Activated B cell treated with CpG ODN at 0.5 μM for 24 hours (primary cell): ENCODE results near the gene WFIKKN2. TPM values are rescaled to one million over a fixed set of nuclear protein-coding genes. Genes with fewer than 3 reads are reported as not detected.
"Not testable (repeated sequence)": the region's sequence is repeated elsewhere in the genome, so short reads cannot be mapped to it uniquely, and the experiment has no call there.

ENCODE experiments used
- ATAC-seq: fragments of 200-7000 bp; cut with Tn5 transposase; one replicate; pipeline ENCODE4 v1.10.0; 2021; ENCODE audit warnings: low read depth, mild to moderate bottlenecking, moderate library complexity
- CTCF ChIA-PET: fragments of 350-600 bp; sonication (Branson Sonifier 250); formaldehyde crosslinking; loops from one replicate; lab custom pipeline; 2021; ENCODE audit warnings: antibody characterized with exemption; lab: Charles Lee
- POLR2A ChIA-PET: fragments of 350-600 bp; sonication (Branson Sonifier 250); formaldehyde crosslinking; loops from one replicate; lab custom pipeline; 2021; ENCODE audit warnings: antibody characterized with exemption; lab: Charles Lee
- DNase-seq: peaks from one replicate; pipeline ENCODE4 v3.0.0; 2022
- H3K27ac Mint-ChIP-seq: one replicate; pipeline ENCODE4 v1.8.0; 2020; ENCODE audit warnings: mixed read lengths
- H3K27me3 Mint-ChIP-seq: one replicate; pipeline ENCODE4 v1.8.0; 2021; ENCODE audit warnings: mixed read lengths
- H3K36me3 Mint-ChIP-seq: one replicate; pipeline ENCODE4 v1.8.0; 2021; ENCODE audit warnings: low read depth, mixed read lengths
- H3K4me1 Mint-ChIP-seq: one replicate; pipeline ENCODE4 v1.8.0; 2021; ENCODE audit warnings: mixed read lengths
- H3K4me3 Mint-ChIP-seq: one replicate; pipeline ENCODE4 v1.8.0; 2020; ENCODE audit warnings: mild to moderate bottlenecking, mixed read lengths
- H3K9me3 Mint-ChIP-seq: one replicate; pipeline ENCODE4 v1.8.0; 2020; ENCODE audit warnings: mixed read lengths
- intact Hi-C: fragments of 100-400 bp; cut with micrococcal nuclease; formaldehyde crosslinking; loops from one replicate; pipeline ENCODE4 v1.15.1; 2024
- total RNA-seq: library from RNA; stranded (reverse); gene quantifications from 2 replicates; pipeline ENCODE4 v1.2.3, GENCODE V29; 2022
- TF ChIP-seq, protein P1 (sequence below): fragments of 200-600 bp; IDR thresholded peaks from one replicate; pipeline ENCODE4 v1.8.0; 2022; ENCODE audit warnings: antibody characterized with exemption, mild to moderate bottlenecking

Gene WFIKKN2
- total RNA-seq, 1 donor from 2014 or later, result not detected

GRCh38 chr17:50868602-50869001 is 33.2 kb downstream of the WFIKKN2 start:
- Mint-ChIP-seq H3K9me3 (no peaks in the 10 kb centered on the region), H3K27ac (no peak overlapping the region), H3K36me3 (peaks cover 16% of the 10 kb centered on the region), H3K4me3 (peak overlapping the region; percentile 98), H3K27me3 (no peaks in the 10 kb centered on the region), H3K4me1 (peaks cover 54% of the 10 kb centered on the region)
- CTCF ChIA-PET, result no interaction called here
- no peak for DNase-seq
- intact Hi-C loops, result loop anchor here (5.0 kb wide), 2 partner anchors 34 to 299 kb away; partner anchors contain the start of gene NME2
- POLR2A ChIA-PET, result no interaction called here
- TF ChIP-seq, protein P1, sequence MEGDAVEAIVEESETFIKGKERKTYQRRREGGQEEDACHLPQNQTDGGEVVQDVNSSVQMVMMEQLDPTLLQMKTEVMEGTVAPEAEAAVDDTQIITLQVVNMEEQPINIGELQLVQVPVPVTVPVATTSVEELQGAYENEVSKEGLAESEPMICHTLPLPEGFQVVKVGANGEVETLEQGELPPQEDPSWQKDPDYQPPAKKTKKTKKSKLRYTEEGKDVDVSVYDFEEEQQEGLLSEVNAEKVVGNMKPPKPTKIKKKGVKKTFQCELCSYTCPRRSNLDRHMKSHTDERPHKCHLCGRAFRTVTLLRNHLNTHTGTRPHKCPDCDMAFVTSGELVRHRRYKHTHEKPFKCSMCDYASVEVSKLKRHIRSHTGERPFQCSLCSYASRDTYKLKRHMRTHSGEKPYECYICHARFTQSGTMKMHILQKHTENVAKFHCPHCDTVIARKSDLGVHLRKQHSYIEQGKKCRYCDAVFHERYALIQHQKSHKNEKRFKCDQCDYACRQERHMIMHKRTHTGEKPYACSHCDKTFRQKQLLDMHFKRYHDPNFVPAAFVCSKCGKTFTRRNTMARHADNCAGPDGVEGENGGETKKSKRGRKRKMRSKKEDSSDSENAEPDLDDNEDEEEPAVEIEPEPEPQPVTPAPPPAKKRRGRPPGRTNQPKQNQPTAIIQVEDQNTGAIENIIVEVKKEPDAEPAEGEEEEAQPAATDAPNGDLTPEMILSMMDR, result no peak
- ATAC-seq, result no peak

GRCh38 chr17:50871364-50871763 is 36.0 kb downstream of the WFIKKN2 start:
- H3K27ac Mint-ChIP-seq, result no peak overlapping the region

GRCh38 chr17:50871898-50872297 is 36.5 kb downstream of the WFIKKN2 start:
- DNase-seq (no peak), ATAC-seq (no peak)
- Mint-ChIP-seq H3K36me3 (peaks cover 7% of the 10 kb centered on the region), H3K27ac (no peak overlapping the region), H3K4me3 (no peak overlapping the region), H3K9me3 (no peaks in the 10 kb centered on the region), H3K4me1 (peaks cover 37% of the 10 kb centered on the region), H3K27me3 (no peaks in the 10 kb centered on the region)
- POLR2A ChIA-PET, result interaction anchor here (1.3 to 1.6 kb wide), 3 partner anchors 9 to 33 kb away, joined by 3 to 4 read pairs (median 4); no protein-coding TSS in a partner anchor
- TF ChIP-seq, protein P1, result no peak
- intact Hi-C loops, result no loop called here
- CTCF ChIA-PET, result interaction anchor here (0.6 to 1.0 kb wide), 2 partner anchors 76 to 85 kb away, joined by 3 read pairs; no protein-coding TSS in a partner anchor

More at GRCh38 chr17:50871364-50871763, 36.0 kb downstream of the WFIKKN2 start:
- ChIA-PET CTCF (interaction anchor here (0.6 to 1.0 kb wide), 2 partner anchors 76 to 85 kb away, joined by 3 read pairs; no protein-coding TSS in a partner anchor), POLR2A (interaction anchor here (1.3 kb wide), 1 partner anchor 34 kb away, joined by 3 read pairs; no protein-coding TSS in a partner anchor)
- TF ChIP-seq, protein P1, result no peak
- H3K4me1 Mint-ChIP-seq, result peaks cover 37% of the 10 kb centered on the region
- H3K4me3 Mint-ChIP-seq, result no peak overlapping the region
- H3K9me3 Mint-ChIP-seq, result no peaks in the 10 kb centered on the region
- intact Hi-C loops, result no loop called here
- peaks cover 10% of the 10 kb centered on the region for H3K36me3 Mint-ChIP-seq
- ATAC-seq, result no peak
- DNase-seq, result no peak
- H3K27me3 Mint-ChIP-seq, result no peaks in the 10 kb centered on the region

DNA sequence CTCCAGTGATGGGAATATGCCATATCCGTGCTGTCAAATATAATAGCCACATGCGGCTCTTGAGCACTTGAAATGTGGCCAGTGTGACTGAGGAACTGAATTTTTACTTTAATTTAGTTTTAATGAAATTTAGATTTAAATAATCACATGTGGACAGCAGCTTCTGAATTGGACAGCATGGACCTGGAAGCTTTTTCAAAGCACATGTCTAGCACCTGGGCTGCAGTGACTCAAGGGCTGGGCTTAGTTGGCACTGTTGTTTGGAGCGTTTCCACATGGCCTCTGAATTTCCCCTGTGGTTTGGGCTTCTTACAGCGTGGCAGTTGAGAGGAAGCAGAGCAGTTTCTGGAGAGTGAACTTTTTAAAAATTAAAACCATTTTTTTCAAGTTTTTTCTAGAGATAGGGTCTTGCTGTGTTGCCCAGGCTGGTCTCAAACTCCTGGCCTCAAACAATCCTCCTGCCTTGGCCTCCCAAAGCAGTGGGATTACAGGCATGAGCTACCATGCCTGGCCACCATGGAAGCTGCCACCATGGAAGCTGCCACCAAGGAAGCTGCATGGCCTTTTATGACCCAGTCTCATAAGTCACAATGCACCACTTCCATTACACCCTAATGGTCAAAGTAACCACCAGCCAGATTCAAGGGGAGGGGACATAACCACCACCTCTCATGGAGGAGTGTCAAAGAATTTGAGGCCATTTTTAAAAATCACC is 37.5 kb downstream of the WFIKKN2 start:
- ATAC-seq (peak; percentile 78), DNase-seq (no peak)
- intact Hi-C loops, result no loop called here
- no peak overlapping the region for H3K4me3 Mint-ChIP-seq
- POLR2A ChIA-PET, result interaction anchor here (1.2 to 1.6 kb wide), 3 partner anchors 10 to 20 kb away, joined by 3 to 4 read pairs (median 4); no protein-coding TSS in a partner anchor
- no peaks in the 10 kb centered on the region for H3K9me3 Mint-ChIP-seq
- CTCF ChIA-PET, result no interaction called here
- H3K27me3 Mint-ChIP-seq, result no peaks in the 10 kb centered on the region
- peaks cover 31% of the 10 kb centered on the region for H3K4me1 Mint-ChIP-seq
- TF ChIP-seq, protein P1, result no peak
- H3K36me3 Mint-ChIP-seq, result no peaks in the 10 kb centered on the region
- no peak overlapping the region for H3K27ac Mint-ChIP-seq

- intact Hi-C loops, result no loop called here
- no peaks in the 10 kb centered on the region for H3K27me3 Mint-ChIP-seq
- ChIA-PET POLR2A (interaction anchor here (3.4 kb wide), 1 partner anchor 9 kb away, joined by 21 read pairs; the partner anchor contains the start of gene TOB1), CTCF (no interaction called here)
- H3K4me1 Mint-ChIP-seq, result peaks cover 19% of the 10 kb centered on the region
- H3K9me3 Mint-ChIP-seq, result peaks cover 1% of the 10 kb centered on the region
- H3K36me3 Mint-ChIP-seq, result no peaks in the 10 kb centered on the region
- TF ChIP-seq, protein P1, result no peak
- DNase-seq (no peak), ATAC-seq (no peak)
- H3K27ac Mint-ChIP-seq, result no peak overlapping the region
- no peak overlapping the region for H3K4me3 Mint-ChIP-seq
Observed at GRCh38 chr17:50875074-50875473, 39.7 kb downstream of the WFIKKN2 start.

DNA sequence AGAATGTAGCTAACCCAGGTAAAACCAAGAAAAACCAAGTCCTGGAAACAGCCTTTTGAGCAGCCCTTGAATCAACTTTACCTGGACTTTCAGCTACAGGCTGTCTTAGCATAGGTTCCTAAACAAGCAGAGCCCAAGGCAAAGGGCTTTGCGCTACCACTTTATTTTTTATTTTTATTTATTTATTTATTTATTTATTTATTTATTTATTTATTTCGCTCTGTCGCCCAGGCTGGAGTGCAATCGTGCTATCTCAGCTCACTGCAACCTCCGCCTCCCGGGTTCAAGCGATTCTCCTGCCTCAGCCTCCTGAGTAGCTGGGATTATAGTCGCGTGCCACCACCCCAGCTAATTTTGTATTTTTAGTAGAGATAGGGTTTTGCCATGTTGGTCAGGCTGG is 41.7 kb downstream of the WFIKKN2 start:
- H3K27me3 Mint-ChIP-seq, DNase-seq, CTCF ChIA-PET, H3K9me3 Mint-ChIP-seq, H3K4me3 Mint-ChIP-seq, H3K36me3 Mint-ChIP-seq, intact Hi-C loops, H3K27ac Mint-ChIP-seq, ATAC-seq, H3K4me1 Mint-ChIP-seq: not testable (repeated sequence)
- POLR2A ChIA-PET, result interaction anchor here (3.4 kb wide), 1 partner anchor 11 kb away, joined by 21 read pairs; the partner anchor contains the start of gene TOB1
